Posterior vena cava (tissue), 2 donors: Measurements from ENCODE around the gene GCNT3. TPM values are rescaled to one million over a fixed set of nuclear protein-coding genes. Genes with fewer than 3 reads are reported as not detected.

Experiments used
- total RNA-seq, 2 donors: library from RNA; stranded (reverse); fragmentation: NEBNext Ultra II Directional; extraction: Animal tissue kit (Norgen Biotek cat#: 25700); gene quantifications; one replicate each; pipeline ENCODE4 v1.2.1, GENCODE V29; 2021
- donor health status: DM: yes; HTN: yes; CAD: no.
- donor health status: DM: yes; HTN: yes; CAD: no.

The GCNT3 gene
- total RNA-seq, 2 donors from 2014 or later = not detected

Other genes with a start within 250 kb of the GCNT3 start
- 100 to 1,000 TPM; 113 to 193 TPM for gene MYO1E, start 238.9 kb upstream of the GCNT3 start, total RNA-seq
- 1 to 10 TPM in 1 of 2 donors, under 1 TPM in 1; 0.90 to 1.7 TPM for gene FAM81A, start 173.6 kb upstream of the GCNT3 start, total RNA-seq
- 10 to 100 TPM; 91.1 to 98.2 TPM for gene GTF2A2, start 45.7 kb downstream of the GCNT3 start, total RNA-seq
- gene BNIP2, start 77.5 kb downstream of the GCNT3 start, total RNA-seq = 100 to 1,000 TPM in 1 of 2 donors, 10 to 100 TPM in 1; 81.6 to 110 TPM